HepG2 (cell line): ENCODE measurements around the gene EHD1. TPM values are rescaled to one million over a fixed set of nuclear protein-coding genes. Genes with fewer than 3 reads are reported as not detected.

Experiments
- PTBP1 ChIP-seq: fragments of 200-400 bp; formaldehyde crosslinking; IDR thresholded peaks from 2 replicates; pipeline ENCODE4 v1.6.1; 2018; ENCODE audit warnings: low read length, low read depth; ENCODE audit not compliant: poor library complexity, severe bottlenecking
- RCOR2 ChIP-seq: IDR thresholded peaks from 2 replicates; pipeline ENCODE4 v1.6.1; 2016; ENCODE audit warnings: missing biosample characterization, missing genetic modification reagents
- SIN3B ChIP-seq: fragments of 150-350 bp; IDR thresholded peaks from 2 replicates; pipeline ENCODE4 v1.6.1; 2014; ENCODE audit warnings: low read length
- U2AF1 ChIP-seq: fragments of 200-400 bp; formaldehyde crosslinking; optimal IDR thresholded peaks from 2 replicates; pipeline ENCODE3; 2017; ENCODE audit warnings: mild to moderate bottlenecking, low read depth, low read length
- ZFP41 ChIP-seq: sonication (generic); formaldehyde crosslinking; IDR thresholded peaks from 2 replicates; pipeline ENCODE4 v1.4.0; 2020; ENCODE audit warnings: mild to moderate bottlenecking, missing genetic modification reagents, borderline replicate concordance
- ZKSCAN1 ChIP-seq: fragments of 150-350 bp; IDR thresholded peaks from 2 replicates; pipeline ENCODE4 v1.6.1; 2014; ENCODE audit warnings: low read length
- ZNF232 ChIP-seq: sonication (generic); formaldehyde crosslinking; IDR thresholded peaks from 2 replicates; pipeline ENCODE4 v1.4.0; 2020; ENCODE audit warnings: missing genetic modification reagents, borderline replicate concordance
- ZNF264 ChIP-seq: sonication (generic); formaldehyde crosslinking; IDR thresholded peaks from 2 replicates; pipeline ENCODE4 v1.4.0; 2020; ENCODE audit warnings: missing genetic modification reagents
- ZNF451 ChIP-seq: sonication (generic); formaldehyde crosslinking; IDR thresholded peaks from 2 replicates; pipeline ENCODE4 v1.5.0; 2020; ENCODE audit warnings: mild to moderate bottlenecking, missing genetic modification reagents
- ZNF724P ChIP-seq: sonication (generic); formaldehyde crosslinking; IDR thresholded peaks from 2 replicates; pipeline ENCODE4 v1.8.0; 2022; ENCODE audit warnings: missing genetic modification reagents, borderline replicate concordance
- ZNF766 ChIP-seq: sonication (generic); formaldehyde crosslinking; IDR thresholded peaks from 2 replicates; pipeline ENCODE4 v1.5.0; 2020; ENCODE audit warnings: missing genetic modification reagents, borderline replicate concordance
- ZNF776 ChIP-seq: sonication (generic); formaldehyde crosslinking; IDR thresholded peaks from 2 replicates; pipeline ENCODE4 v1.4.0; 2020; ENCODE audit warnings: mild to moderate bottlenecking, missing genetic modification reagents
- ZNF788 ChIP-seq: sonication (generic); formaldehyde crosslinking; IDR thresholded peaks from 2 replicates; pipeline ENCODE4 v1.5.0; 2020; ENCODE audit warnings: mild to moderate bottlenecking, missing genetic modification reagents, borderline replicate concordance
- ZZZ3 ChIP-seq: sonication (generic); formaldehyde crosslinking; IDR thresholded peaks from 2 replicates; pipeline ENCODE4 v1.4.0; 2020; ENCODE audit warnings: missing genetic modification reagents, mild to moderate bottlenecking, borderline replicate concordance
- polyA plus RNA-seq, 8 experiments: library from polyadenylated mRNA; depleted of rRNA in 3 of 8; stranded (reverse) in 7 of 8; unstranded in 1 of 8; fragments of >200 nt; fragmentation: Illumina TruSeq in 4 of 8; extraction: Trizol in 4 of 8; gene quantifications; 2 replicates each; pipeline versions ENCODE4 v1.2.1 to v1.2.3, GENCODE V29; 2011 to 2016; ENCODE audit warnings: low read depth in 4 of 8, missing spikeins in 1 of 8, mixed read lengths in 1 of 8; ENCODE audit not compliant: insufficient read depth in 1 of 8
- total RNA-seq, 5 experiments: library from RNA; depleted of rRNA; stranded (reverse); fragments of >200 nt; fragmentation: Illumina TruSeq; extraction: Trizol; gene quantifications; 2 replicates each; pipeline ENCODE4 v1.2.3, GENCODE V29; 2016; ENCODE audit warnings: low read depth in 1 of 5
- TF ChIP-seq, protein P1 (sequence below): conservative IDR thresholded peaks from 2 replicates; pipeline ENCODE4 v1.6.1; 2018; ENCODE audit warnings: missing genetic modification reagents
- TF ChIP-seq, protein P2 (sequence below): sonication (generic); formaldehyde crosslinking; conservative IDR thresholded peaks from 2 replicates; pipeline ENCODE4 v1.4.0; 2020; ENCODE audit warnings: mild to moderate bottlenecking, missing genetic modification reagents, moderate library complexity
- TF ChIP-seq, protein P3 (sequence below): sonication (generic); formaldehyde crosslinking; IDR thresholded peaks from 2 replicates; pipeline ENCODE4 v1.4.0; 2020; ENCODE audit warnings: missing genetic modification reagents, mild to moderate bottlenecking, borderline replicate concordance
- TF ChIP-seq, protein P4 (sequence below): IDR thresholded peaks from 2 replicates; pipeline ENCODE4 v1.6.1; 2012; ENCODE audit warnings: low read length, improper control_type of control experiment

Gene EHD1
- total and polyA plus RNA-seq, 2 of the 13 experiments (the other 11 are each of a cell fraction or from before 2014, with no cell fraction given) = 23.6 to 26.6 TPM

DNA sequence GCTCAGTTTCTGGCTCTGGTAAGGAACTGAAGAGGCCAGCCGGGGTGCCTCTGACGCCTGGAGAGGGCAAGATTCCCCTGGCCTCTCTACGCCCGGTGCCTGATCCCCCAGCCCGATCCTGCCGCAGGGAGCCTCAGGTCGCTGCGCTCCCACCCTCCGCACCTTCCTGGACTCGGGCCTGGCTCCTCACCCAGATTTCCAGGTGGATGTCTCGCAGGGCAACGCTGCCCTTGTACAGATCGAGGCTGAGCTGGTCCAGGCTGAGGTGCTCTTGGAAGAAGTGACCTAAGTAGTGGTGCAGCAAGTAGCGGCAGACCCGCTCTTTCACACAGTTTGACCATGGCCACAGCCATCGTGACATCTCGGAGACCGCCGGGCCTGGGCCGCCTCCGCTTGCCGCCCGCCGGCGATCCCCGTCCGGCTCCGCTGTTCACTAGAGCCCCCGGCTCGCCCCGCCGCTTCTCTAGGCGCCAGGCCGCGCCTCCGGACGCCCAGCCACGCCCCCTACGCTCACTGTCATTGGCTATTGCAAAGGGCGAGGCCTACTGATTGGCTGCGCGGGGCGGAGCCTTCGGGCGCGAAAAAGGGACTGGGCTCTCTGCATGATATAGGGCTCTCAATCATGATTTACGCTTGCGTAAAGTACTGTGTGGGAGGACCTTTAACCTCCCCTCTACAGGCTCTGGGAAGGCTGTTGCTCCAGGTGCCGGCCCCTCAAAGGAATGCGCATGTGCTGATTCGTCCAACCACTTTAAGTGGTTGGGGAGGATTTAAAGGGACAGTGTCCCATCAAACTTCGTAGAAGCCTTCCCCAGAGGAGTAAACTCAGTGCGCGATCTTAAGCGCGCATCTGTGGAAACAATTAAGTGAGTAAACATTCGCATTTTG is 38.6 kb upstream of the EHD1 start, which contains the start of gene ATG2A (continued):
- no peak for TF ChIP-seq ZNF232 (CRISPR knock-in tag)
- TF ChIP-seq ZNF776 (CRISPR knock-in tag) = 0 out of 2 replicates have a peak, but pooled peaks have one; percentile 57
- peak; percentile 57; the same call in 1 of the 2 replicates for TF ChIP-seq ZZZ3 (CRISPR knock-in tag)
- TF ChIP-seq ZNF766 = no peak
- no peak for TF ChIP-seq ZNF264
- no peak for TF ChIP-seq ZNF724P
- TF ChIP-seq, protein P1, sequence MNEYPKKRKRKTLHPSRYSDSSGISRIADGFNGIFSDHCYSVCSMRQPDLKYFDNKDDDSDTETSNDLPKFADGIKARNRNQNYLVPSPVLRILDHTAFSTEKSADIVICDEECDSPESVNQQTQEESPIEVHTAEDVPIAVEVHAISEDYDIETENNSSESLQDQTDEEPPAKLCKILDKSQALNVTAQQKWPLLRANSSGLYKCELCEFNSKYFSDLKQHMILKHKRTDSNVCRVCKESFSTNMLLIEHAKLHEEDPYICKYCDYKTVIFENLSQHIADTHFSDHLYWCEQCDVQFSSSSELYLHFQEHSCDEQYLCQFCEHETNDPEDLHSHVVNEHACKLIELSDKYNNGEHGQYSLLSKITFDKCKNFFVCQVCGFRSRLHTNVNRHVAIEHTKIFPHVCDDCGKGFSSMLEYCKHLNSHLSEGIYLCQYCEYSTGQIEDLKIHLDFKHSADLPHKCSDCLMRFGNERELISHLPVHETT = no peak
- peak; percentile 45; the same call in 1 of the 2 replicates for TF ChIP-seq ZNF788 (CRISPR knock-in tag)
- TF ChIP-seq PTBP1 = no peak
- 0 out of 2 replicates have a peak, but pooled peaks have one; percentile 40 for TF ChIP-seq ZNF451 (CRISPR knock-in tag)
- TF ChIP-seq U2AF1 = no peak
- no peak for TF ChIP-seq RCOR2 (CRISPR knock-in tag)
- no peak for TF ChIP-seq ZKSCAN1
- TF ChIP-seq, protein P2, sequence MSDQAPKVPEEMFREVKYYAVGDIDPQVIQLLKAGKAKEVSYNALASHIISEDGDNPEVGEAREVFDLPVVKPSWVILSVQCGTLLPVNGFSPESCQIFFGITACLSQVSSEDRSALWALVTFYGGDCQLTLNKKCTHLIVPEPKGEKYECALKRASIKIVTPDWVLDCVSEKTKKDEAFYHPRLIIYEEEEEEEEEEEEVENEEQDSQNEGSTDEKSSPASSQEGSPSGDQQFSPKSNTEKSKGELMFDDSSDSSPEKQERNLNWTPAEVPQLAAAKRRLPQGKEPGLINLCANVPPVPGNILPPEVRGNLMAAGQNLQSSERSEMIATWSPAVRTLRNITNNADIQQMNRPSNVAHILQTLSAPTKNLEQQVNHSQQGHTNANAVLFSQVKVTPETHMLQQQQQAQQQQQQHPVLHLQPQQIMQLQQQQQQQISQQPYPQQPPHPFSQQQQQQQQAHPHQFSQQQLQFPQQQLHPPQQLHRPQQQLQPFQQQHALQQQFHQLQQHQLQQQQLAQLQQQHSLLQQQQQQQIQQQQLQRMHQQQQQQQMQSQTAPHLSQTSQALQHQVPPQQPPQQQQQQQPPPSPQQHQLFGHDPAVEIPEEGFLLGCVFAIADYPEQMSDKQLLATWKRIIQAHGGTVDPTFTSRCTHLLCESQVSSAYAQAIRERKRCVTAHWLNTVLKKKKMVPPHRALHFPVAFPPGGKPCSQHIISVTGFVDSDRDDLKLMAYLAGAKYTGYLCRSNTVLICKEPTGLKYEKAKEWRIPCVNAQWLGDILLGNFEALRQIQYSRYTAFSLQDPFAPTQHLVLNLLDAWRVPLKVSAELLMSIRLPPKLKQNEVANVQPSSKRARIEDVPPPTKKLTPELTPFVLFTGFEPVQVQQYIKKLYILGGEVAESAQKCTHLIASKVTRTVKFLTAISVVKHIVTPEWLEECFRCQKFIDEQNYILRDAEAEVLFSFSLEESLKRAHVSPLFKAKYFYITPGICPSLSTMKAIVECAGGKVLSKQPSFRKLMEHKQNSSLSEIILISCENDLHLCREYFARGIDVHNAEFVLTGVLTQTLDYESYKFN (CRISPR knock-in tag) = peak; percentile 22
- TF ChIP-seq, protein P3, sequence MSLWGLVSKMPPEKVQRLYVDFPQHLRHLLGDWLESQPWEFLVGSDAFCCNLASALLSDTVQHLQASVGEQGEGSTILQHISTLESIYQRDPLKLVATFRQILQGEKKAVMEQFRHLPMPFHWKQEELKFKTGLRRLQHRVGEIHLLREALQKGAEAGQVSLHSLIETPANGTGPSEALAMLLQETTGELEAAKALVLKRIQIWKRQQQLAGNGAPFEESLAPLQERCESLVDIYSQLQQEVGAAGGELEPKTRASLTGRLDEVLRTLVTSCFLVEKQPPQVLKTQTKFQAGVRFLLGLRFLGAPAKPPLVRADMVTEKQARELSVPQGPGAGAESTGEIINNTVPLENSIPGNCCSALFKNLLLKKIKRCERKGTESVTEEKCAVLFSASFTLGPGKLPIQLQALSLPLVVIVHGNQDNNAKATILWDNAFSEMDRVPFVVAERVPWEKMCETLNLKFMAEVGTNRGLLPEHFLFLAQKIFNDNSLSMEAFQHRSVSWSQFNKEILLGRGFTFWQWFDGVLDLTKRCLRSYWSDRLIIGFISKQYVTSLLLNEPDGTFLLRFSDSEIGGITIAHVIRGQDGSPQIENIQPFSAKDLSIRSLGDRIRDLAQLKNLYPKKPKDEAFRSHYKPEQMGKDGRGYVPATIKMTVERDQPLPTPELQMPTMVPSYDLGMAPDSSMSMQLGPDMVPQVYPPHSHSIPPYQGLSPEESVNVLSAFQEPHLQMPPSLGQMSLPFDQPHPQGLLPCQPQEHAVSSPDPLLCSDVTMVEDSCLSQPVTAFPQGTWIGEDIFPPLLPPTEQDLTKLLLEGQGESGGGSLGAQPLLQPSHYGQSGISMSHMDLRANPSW (CRISPR knock-in tag) = no peak
- peak; percentile 59; the same call in 1 of the 2 replicates for TF ChIP-seq SIN3B
- TF ChIP-seq, protein P4, sequence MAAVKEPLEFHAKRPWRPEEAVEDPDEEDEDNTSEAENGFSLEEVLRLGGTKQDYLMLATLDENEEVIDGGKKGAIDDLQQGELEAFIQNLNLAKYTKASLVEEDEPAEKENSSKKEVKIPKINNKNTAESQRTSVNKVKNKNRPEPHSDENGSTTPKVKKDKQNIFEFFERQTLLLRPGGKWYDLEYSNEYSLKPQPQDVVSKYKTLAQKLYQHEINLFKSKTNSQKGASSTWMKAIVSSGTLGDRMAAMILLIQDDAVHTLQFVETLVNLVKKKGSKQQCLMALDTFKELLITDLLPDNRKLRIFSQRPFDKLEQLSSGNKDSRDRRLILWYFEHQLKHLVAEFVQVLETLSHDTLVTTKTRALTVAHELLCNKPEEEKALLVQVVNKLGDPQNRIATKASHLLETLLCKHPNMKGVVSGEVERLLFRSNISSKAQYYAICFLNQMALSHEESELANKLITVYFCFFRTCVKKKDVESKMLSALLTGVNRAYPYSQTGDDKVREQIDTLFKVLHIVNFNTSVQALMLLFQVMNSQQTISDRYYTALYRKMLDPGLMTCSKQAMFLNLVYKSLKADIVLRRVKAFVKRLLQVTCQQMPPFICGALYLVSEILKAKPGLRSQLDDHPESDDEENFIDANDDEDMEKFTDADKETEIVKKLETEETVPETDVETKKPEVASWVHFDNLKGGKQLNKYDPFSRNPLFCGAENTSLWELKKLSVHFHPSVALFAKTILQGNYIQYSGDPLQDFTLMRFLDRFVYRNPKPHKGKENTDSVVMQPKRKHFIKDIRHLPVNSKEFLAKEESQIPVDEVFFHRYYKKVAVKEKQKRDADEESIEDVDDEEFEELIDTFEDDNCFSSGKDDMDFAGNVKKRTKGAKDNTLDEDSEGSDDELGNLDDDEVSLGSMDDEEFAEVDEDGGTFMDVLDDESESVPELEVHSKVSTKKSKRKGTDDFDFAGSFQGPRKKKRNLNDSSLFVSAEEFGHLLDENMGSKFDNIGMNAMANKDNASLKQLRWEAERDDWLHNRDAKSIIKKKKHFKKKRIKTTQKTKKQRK = no peak
- TF ChIP-seq ZFP41 (CRISPR knock-in tag) = no peak
